ENCODE results near the gene SPOPL.
"Not testable (repeated sequence)": the region's sequence is repeated elsewhere in the genome, so short reads cannot be mapped to it uniquely, and the experiment has no call there.

GRCh38 chr2:138482796-138483195 is 18.8 kb upstream of the SPOPL start:
- TF ChIP-seq EZH2phosphoT487 (conservative IDR thresholded peaks at IDR 0.05; ENCODE audit: low read length); CTCF (IDR thresholded peaks at IDR 0.05; ENCODE audit: insufficient read depth, low read length, poor library complexity, severe bottlenecking): not testable (repeated sequence)
